Colon (tissue), 2 donors: ENCODE data around the gene TMBIM4.
"Not testable (repeated sequence)": the region's sequence is repeated elsewhere in the genome, so short reads cannot be mapped to it uniquely, and the experiment has no call there.

Source experiments
- FAIRE-seq: peaks from 2 replicates; lab custom pipeline; 2012; peaks lifted over from hg19 to GRCh38; lab: Jason Lieb, UNC
- donor health status: control.
- donor health status: control.

The TMBIM4 gene

DNA sequence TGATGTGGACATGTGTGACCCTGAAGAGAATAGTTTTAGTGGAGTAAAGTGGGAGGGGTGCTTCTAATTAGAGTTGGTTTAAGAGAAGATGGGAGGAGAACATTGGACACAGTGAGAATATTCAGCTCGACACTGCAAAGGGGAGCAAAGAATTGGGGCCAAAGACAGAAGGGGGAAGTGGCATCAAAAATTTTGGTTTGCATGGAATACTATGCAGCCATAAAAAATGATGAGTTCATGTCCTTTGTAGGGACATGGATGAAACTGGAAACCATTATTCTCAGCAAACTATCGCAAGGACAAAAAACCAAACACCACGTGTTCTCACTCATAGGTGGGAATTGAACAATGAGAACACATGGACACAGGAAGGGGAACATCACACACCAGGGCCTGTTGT lies 15.0 kb upstream of the TMBIM4 start:
- FAIRE-seq, result not testable (repeated sequence)

DNA sequence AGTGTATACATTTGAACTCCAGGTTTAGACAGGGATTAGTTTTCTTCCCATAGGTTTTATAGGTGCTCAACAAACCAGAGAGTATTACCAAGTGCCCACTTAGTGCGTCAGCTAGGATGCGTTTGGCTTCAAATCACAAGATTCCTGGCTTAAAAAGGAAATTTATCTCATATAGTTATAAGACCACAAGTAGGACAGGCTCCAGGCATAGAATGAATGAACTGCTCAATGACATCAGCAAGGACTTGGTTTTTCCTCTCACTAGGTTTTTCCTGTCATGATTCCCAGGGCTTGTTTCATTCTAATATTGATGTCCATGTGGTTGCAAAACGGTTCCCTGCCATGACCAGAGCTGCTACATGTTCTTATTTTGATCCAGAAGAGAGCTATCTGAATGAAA lies 13.2 kb upstream of the TMBIM4 start:
- no peak for FAIRE-seq

DNA sequence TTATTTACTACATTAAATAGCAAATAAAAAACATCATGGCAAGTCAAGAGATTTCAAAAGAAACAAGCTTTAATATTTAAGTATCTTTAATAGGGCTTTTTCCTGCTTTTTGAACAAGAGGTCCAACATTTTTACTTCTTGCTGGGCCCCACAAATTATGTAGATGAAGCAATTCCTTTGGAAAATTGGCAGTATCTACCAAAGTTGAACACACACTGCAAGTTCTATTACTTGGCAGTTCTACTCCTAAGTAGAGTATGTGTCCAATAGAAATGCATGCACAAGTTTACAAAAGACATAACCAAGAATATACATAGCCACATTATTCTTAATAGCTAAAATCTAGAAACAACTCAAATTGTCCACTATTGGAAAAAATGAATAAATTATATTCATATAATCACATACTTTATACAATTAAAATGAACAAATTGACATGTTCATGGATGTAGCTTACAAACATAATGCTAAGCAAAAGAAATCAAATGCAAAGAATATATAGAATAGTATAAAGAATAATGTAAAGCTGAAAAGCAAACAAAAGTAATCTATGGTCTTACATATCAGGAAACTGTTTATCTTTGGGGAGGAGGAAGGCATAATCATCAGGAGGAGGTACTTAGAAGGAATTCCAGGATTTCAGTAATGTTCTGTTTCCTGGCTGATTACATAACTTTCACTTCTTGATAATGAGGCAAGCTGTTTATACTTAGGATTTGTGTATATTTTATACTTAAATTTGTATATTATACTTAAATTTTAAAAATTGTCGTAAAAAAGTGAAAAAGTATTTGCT lies 6.5 kb upstream of the TMBIM4 start:
- peak; percentile 66 for FAIRE-seq

DNA sequence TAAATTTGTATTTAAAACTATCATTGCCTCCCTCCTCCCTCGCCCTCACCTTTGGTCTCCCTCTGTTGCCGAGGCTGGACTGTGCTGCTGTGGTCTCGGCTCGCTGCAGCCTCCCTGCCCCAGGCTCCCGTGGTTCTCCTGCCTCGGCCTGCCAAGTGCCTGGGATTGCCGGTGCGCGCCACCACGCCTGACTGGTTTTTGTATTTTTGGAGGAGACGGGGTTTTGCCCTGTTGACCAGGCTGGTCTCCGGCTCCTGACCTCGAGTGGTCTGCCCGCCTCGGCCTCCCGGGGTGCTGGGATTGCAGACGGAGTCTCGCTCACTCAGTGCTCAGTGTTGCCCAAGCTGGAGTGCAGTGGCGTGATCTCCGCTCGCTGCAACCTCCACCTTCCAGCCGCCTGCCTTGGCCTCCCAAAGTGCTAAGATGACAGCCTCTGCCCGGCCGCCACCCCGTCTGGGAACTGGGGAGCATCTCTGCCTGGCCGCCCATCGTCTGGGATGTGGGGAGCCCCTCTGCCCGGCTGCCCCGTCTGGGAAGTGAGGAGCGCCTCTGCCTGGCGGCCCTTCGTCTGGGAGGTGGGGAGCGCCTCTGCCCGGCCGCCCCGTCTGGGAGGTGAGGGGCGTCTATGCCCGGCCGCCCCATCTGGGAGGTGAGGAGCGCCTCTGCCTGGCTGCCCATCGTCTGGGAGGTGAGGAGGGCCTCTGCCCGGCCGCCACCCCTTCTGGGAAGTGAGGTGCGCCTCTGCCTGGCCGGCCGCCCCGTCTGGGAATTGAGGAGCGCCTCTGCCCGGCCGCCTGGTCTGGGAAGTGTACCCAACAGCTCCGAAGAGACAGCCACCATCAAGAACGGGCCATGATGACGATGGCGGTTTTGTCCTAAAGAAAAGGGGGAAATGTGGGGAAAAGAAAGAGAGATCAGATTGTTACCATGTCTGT lies 4.9 kb upstream of the TMBIM4 start:
- FAIRE-seq, result not testable (repeated sequence)

DNA sequence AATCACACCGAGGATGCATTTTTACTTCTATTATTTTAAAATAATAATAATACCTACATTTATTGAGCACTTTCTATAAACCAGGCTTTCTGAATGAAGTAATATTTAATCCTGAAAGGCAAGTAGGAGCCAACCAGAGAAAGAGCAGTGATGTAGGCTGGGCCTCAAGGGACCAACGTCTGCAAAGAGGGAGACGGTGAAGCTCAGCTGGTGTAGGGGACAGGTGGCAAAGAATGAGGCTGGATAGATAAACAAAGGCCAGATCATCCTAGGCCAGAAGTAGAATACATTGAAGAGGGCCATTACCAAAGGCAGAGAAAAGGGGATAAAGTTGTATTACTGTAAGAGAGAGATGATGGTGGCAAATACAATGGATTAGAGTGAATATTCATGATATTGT lies 810 bp upstream of the TMBIM4 start:
- no peak for FAIRE-seq

DNA sequence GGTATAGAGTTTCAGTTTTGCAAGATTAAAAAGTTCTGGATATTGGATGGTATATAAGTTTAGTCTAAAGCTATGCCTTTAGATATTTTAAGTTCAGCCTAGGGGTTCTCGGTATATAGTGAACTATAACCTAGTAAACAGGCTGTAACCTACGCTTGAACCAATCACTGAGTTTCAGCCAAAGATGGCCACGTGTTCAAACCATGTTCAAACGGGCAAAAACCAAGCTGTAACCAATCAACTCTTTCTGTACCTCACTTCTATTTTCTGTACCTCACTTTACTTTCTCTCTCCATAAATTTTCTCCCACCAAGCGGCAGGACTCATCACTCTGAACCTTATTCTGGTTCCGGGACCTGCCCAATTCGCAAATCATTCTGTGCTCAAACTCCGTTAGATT lies 1.4 kb downstream of the TMBIM4 start:
- no peak for FAIRE-seq

DNA sequence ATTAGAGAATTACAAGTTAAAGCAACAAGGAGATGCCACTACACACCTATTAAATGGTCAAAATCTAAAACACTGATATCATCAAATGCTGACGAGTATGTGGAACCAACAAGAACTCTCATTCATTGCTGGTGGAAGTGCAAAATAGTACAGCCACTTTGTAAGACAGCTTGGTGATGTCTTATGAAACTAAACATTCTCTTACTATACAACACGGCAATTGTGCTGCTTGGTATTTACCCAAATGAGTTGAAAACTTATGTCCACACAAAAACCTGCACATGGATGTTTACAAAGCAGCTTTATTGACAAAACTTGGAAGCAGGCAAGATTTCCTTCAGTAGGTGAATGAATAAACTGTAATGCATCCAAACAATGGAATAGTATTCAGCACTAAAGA lies 3.2 kb downstream of the TMBIM4 start:
- no peak for FAIRE-seq

DNA sequence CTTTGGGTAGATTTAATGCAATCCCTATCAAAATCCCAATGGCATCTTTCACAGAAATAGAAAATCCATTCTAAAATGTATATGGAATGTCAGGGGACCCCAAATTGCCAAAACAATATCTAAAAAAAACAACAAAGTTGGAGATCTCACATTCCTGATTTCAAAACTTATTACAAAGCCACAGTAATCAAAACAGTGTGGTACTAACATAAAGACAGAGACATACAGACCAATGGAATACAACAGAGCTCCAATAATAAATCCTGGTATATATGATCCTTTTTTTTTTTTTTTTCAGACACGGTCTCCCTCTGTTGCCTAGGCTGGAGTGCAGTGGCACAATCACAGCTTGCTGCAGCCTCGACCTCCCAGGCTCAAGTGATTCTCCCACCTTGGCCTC lies 4.7 kb downstream of the TMBIM4 start:
- no peak for FAIRE-seq

DNA sequence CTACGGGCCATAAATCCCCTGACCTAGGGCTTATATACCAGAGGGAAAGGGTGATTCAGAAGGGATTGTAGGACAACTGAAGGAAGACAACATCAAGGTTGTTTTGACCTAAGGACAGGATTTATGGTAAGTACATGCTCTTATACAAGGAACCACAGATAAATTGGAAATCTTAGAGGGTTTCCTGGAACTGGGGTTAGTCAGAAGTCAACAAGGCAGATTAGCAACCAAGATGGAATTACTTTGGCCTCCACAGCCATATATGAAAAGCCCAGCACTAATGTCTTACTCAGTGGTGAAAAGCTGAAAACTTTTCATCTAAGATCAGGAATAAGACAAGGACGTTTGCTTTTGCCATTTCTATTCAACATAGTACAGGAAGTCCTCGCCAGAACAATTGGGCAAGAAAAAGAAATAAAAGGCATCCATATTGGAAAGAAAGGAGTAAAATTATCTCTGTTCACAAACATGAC lies 5.4 kb downstream of the TMBIM4 start:
- no peak for FAIRE-seq

DNA sequence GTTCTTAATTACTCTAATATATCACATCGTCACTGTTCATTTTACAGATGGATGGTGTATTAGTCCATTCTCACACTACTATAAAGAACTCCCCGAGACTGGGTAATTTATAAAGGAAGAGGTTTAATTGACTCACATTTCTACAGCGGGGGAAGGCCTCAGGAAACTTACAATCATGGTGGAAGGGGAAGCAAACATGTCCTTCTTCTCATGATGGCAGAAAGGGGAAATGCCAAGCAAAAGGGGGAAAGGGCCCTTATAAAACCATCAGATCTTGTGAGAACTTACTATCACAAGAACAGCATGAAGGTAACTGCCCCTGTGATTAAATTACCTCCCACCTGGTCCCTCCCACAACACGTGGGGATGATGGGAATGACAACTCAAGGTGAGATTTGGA lies 6.5 kb downstream of the TMBIM4 start:
- no peak for FAIRE-seq

DNA sequence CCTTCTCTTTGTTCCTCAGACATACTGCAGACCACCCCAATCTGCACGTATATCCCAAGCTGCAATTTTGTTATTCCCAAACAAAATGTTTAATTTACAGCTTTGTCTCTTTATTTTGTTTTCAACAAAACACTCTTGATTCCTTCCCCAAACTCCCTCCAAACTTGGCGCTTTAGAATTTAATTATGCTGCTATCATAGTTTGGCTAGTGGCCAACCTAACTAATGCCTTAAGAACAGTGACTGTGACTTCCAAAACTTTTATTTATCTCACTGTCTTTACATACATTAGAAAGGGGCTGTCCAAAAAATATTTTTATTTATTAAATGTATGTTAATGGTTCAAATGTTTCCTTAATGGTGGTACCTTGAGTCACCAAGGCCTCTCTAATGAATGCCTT lies 7.1 kb downstream of the TMBIM4 start:
- no peak for FAIRE-seq

DNA sequence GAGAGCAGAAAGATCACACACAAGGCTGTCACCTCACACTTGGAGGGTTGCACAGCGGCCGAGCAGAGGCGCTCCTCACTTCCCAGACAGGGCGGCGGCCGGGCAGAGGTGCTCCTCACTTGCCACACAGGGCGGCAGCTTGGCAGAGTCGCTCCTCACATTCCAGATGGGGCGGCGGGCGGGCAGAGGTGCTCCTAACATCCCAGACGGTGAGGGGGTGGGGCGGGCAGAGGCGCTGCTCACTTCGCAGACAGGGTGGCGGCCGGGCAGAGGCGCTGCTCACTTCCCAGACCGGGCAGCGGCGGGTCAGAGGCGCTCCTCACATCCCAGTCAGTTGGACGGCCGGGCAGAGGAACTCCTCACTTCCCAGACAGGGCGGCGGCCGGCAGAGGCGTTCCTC lies 9.1 kb downstream of the TMBIM4 start:
- no peak for FAIRE-seq

DNA sequence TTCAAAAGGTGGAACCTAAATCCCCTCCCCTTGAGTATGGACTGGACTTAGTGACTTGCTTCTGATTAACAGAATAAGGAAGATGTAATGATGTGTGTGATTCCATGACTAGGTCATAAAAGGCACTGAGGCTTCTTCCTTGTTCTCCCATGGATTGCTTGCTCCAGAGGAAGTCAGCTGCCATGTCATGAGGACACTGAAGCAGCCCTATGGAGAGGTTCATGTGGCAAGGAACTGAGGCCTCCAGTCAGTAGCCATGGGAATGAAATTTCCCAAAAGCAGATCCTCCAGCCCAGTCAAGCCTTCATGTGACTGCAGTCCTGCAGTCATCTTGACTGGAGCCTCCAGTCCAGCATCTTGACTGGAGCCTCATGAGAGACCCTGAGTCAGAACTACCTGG lies 10.7 kb downstream of the TMBIM4 start:
- no peak for FAIRE-seq

DNA sequence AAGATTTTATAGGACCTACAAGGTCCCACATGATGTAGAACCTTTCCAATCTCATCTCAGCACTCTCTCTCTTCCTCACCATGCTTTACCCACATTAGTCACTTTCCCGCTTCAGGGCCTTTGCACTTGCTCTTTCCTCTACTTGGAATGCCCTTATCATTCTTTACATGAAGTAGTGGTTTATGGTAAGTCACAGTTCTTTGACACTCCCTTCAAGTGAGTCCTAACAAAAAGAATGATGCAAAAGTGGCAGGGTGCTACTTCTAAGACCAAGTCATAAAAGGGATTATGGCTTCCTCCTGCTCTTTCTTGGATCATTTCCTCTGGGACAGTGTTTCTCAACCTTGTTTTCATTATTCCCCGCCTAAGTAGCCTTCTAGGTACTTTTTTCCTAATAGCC lies 13.1 kb downstream of the TMBIM4 start:
- FAIRE-seq, result peak; percentile 65

DNA sequence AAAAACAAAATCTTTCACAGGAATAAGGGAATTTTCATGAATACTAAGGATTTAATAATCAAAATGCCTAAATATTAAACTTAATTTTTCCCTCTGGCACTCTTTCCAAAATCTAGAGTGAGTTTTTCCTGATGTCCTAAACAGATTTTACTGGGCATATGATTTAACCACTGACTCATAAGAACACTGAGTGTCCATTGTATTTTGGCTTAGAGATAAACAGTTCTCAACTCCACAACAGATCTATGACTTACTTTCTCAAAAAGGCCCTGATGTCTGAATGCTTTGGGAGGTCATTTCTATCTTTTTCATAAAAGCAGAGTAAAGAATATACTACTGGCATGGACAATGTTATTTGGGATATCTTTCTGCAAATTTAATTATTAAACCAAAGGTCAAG lies 15.0 kb downstream of the TMBIM4 start:
- no peak for FAIRE-seq

DNA sequence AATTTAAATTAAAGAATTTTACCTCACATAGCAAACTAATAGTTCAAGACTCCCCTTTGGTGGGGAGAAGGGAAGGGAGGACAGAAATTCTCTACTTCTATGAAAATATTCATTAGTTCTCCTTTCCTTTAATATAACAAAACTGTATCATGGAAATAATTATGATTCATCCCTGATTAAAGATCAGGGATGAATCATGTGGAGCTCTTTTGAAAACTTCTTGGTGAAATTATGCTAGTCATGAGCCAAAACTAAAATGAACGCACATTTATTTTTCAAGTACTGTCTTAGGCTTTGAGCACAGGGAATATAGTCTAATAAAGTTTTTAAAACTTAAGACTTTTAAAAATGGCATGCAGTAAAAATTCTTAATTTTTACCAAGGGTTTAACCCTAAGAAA lies 17.1 kb downstream of the TMBIM4 start:
- no peak for FAIRE-seq

DNA sequence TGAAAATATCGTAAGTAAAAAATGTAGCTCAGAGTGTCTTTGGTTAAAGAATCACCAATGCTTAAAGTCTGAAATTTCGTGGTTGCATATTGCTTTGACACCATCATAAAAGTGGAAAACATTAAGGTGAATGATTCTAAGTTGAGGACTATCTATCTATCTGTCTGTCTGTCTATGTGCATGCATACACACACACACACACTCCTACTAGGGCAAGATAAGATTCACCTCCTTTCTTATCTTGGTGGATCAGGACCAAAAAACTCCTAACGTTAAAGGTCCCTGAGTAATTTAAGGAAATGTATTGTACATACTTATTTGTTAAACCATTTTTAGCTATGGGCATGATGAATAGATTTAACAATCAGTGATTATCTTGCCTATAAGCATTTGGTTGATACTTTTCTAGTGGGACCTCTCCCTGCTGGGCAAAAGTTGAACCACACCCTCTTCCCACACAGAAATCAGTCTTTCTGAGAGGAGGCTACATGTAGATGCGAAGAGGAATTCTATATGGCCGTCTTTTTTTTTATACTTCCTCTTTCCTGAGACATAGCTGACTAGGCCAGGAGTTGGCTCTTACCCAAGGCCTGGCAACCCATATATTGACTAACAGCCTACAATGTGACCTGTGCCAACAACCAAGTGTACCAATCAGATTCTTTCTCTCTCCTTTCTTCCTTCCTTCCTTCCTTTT lies 19.9 kb downstream of the TMBIM4 start:
- no peak for FAIRE-seq

DNA sequence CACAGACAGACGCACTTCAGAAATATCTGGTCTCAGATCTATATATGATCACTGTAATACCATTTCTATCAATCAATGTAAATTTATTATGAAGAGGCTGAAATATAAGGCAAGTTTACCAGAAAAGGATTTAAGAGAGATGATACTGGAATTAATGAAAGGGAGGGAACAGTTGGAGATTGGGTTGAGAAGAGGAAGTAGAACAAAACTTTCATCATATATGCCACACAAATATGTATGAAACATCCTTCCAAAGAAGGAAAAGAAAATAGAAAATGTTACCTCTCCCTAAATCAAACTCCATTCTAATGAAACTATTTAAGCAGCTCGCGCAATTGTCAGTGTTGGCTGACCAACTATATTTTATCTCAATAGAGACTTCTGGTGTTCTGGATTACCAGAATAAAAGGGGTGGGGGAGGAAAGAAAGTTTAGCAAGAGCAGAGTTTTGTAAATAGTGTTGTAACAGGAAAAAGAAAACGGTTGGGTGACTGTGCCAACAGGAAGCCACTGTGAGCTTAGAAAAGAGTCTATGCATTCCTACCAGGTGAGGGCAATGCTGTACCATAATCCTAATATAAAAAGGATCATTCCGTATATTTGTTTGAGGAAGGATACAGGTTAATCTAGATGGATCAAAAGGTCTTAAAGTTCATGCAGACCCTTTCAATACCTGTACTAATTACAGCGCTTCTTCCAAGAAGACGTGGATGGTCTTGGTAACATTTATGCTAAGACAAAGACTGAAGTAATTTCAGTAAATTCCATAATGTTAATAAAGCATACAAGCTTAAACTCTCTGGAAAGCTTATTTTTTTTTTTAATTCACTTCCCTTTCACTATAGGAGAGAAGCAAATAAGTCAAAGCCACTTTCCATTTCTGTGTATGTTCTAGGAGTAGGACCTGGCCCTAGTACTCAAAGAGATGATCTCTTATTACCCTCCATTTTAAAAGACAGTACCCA lies 24.7 kb downstream of the TMBIM4 start:
- FAIRE-seq, result no peak

DNA sequence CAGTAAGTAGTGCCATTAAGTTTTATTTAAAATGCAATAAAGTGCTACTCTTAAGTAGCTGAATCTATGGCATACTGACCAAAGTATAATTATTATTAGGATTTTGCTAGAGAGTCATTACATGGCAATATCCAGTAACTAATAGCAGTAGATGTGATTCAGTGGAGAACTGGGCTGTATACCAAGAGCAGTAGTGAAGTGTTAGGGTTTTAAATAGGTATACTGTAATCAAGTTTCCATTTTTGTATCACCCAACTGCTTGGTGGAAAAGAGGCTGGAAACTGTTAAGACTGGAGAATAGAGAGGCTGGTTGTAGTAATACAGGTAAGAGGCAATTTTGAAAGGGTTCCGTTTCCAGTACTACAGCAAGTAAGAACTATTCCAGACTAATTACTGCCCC lies 25.9 kb downstream of the TMBIM4 start:
- no peak for FAIRE-seq

DNA sequence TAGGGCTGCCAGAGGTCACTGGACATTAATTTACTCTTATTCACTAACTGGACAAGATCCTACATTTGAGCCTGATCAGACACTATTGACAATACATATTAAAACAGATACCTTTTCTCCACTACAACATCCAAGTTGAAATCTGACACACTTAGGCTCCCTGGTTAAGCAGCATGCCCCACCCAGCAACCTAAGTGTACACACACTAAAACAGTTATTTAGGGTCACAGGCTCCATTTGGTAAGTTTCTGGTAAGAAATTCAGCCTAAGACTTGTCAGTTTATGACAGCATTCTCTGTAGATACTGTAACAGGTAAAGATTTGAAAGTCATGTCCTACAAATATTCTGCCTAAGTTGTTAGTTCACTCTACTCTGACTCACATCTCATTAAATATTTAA lies 27.0 kb downstream of the TMBIM4 start:
- no peak for FAIRE-seq

DNA sequence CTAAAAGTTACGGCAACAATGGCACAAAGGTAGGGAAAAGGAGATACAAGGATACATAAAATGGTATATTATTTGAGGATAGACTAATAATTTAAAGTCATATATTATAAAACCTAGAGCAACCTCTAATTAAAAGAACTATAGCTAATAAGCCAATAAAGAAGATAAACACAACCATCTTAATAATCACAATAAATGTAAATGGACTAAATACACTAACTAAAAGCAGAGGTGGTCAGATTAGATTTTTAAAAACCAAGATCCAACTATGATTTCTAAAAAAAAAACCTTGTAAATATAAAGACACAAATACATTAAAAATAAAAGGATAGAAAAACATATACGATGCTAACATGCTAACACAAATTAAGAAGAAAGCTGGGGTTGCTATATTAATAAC lies 28.5 kb downstream of the TMBIM4 start:
- no peak for FAIRE-seq

DNA sequence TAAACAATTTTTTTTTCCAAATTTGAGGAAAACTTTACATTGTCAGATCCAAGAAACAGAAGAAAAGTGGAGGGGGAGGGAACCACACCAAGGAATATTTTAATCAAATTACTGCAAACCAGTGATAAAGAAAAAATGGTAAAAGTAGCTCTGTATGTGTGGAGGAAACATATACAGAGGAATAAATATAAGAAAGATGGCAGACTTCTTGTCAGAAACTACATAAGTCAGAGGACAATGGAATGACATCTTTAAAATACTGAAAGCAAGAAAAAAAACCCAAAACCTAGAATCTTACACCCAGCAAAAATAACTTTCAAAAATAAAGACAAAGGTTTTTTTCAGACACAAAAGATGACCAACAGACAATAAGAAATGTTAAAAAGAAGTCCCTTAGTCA lies 29.1 kb downstream of the TMBIM4 start:
- no peak for FAIRE-seq
